Keratinocyte (primary cell): ENCODE data around the gene OR10J5. TPM values are rescaled to one million over a fixed set of nuclear protein-coding genes. Genes with fewer than 3 reads are reported as not detected.
"Not testable (repeated sequence)": the region's sequence is repeated elsewhere in the genome, so short reads cannot be mapped to it uniquely, and the experiment has no call there.

Experiments used
- DNase-seq: peaks from one replicate; pipeline ENCODE4 v3.0.0-alpha.2; 2011; ENCODE audit warnings: low read depth, missing footprints, low spot score
- FAIRE-seq: peaks from 2 replicates; lab custom pipeline; 2011; peaks lifted over from hg19 to GRCh38; lab: Jason Lieb, UNC
- H2AFZ ChIP-seq: 2 replicates; pipeline ENCODE4 v1.6.0; 2012; ENCODE audit warnings: low read length, control low read depth, inconsistent platforms; ENCODE audit not compliant: control insufficient read depth
- H3K27ac ChIP-seq: 2 replicates; pipeline ENCODE4 v1.5.1; 2011; ENCODE audit warnings: low read length; ENCODE audit not compliant: control insufficient read depth, insufficient read depth
- H3K27me3 ChIP-seq: 3 replicates; pipeline ENCODE4 v1.6.0; 2011; ENCODE audit warnings: low read length; ENCODE audit not compliant: control insufficient read depth, insufficient read depth; ENCODE audit errors: extremely low read depth
- H3K36me3 ChIP-seq, 2 experiments: 2 replicates in 1 of 2; 3 replicates in 1 of 2; pipeline ENCODE4 v1.5.1; 2011; ENCODE audit warnings: low read length in 2 of 2, mild to moderate bottlenecking in 1 of 2; ENCODE audit not compliant: control insufficient read depth in 2 of 2, insufficient read depth in 2 of 2; ENCODE audit errors: extremely low read depth in 1 of 2
- H3K4me1 ChIP-seq: 3 replicates; pipeline ENCODE4 v1.5.1; 2011; ENCODE audit warnings: low read length; ENCODE audit not compliant: control insufficient read depth, insufficient read depth; ENCODE audit errors: extremely low read depth
- H3K4me2 ChIP-seq: 3 replicates; pipeline ENCODE4 v1.6.0; 2011; ENCODE audit warnings: low read depth, low read length; ENCODE audit not compliant: control insufficient read depth, insufficient read depth; ENCODE audit errors: extremely low read depth
- H3K4me3 ChIP-seq, 3 experiments: fragments of 200-600 bp in 1 of 3; sonication (generic) in 1 of 3; 2 replicates in 2 of 3; 3 replicates in 1 of 3; pipeline ENCODE4 v1.5.1; 2011 to 2016; ENCODE audit warnings: low read length in 3 of 3, mild to moderate bottlenecking in 3 of 3, control low read depth in 2 of 3, inconsistent platforms in 1 of 3, low read depth in 1 of 3, mixed read lengths in 1 of 3, mixed run types in 1 of 3, moderate library complexity in 1 of 3; ENCODE audit not compliant: control insufficient read depth in 2 of 3, insufficient read depth in 2 of 3; ENCODE audit errors: extremely low read depth in 1 of 3
- H3K79me2 ChIP-seq: 2 replicates; pipeline ENCODE4 v1.6.0; 2012; ENCODE audit warnings: low read length; ENCODE audit not compliant: control insufficient read depth, insufficient read depth
- H3K9ac ChIP-seq: 3 replicates; pipeline ENCODE4 v1.6.0; 2011; ENCODE audit warnings: low read length; ENCODE audit not compliant: control insufficient read depth, insufficient read depth; ENCODE audit errors: extremely low read depth
- H3K9me1 ChIP-seq: 3 replicates; pipeline ENCODE4 v1.6.0; 2011; ENCODE audit warnings: low read length; ENCODE audit not compliant: control insufficient read depth, insufficient read depth; ENCODE audit errors: extremely low read depth
- H3K9me3 ChIP-seq: 2 replicates; pipeline ENCODE4 v1.5.1; 2012; ENCODE audit warnings: low read depth, low read length; ENCODE audit not compliant: control insufficient read depth
- H4K20me1 ChIP-seq: 3 replicates; pipeline ENCODE4 v1.6.0; 2011; ENCODE audit warnings: low read length; ENCODE audit not compliant: control insufficient read depth, insufficient read depth; ENCODE audit errors: extremely low read depth
- EZH2 ChIP-seq: IDR thresholded peaks from one replicate; pipeline ENCODE4 v1.6.1; 2012; ENCODE audit warnings: inconsistent platforms, mild to moderate bottlenecking, low read length, moderate library complexity
- dilution Hi-C: fragments of 300-500 bp; cut with MboI; formaldehyde crosslinking; loops from one replicate; pipeline ENCODE4 v1.7.0; 2020; ENCODE audit warnings: low sequenced_read_pairs; ENCODE audit not compliant: extremely low pct_ligation_motif_present
- polyA plus RNA-seq, 5 experiments: library from polyadenylated mRNA; depleted of rRNA in 3 of 5; stranded (reverse) in 3 of 5; stranded (forward) in 1 of 5; unstranded in 1 of 5; fragments of >200 nt; gene quantifications; 1 replicate in 1 of 5; 2 replicates in 3 of 5; 3 replicates in 1 of 5; pipeline versions ENCODE4 v1.2.1 to v1.2.3, GENCODE V29; 2011 to 2012; ENCODE audit warnings: missing spikeins in 2 of 5, low read depth in 1 of 5, low replicate concordance in 1 of 5
- TF ChIP-seq, protein P1 (sequence below), 3 experiments: IDR thresholded peaks in 1 of 3; conservative IDR thresholded peaks in 1 of 3; optimal IDR thresholded peaks in 1 of 3; 2 replicates in 2 of 3; 3 replicates in 1 of 3; pipeline versions ENCODE3 to v1.5.1; 2011; ENCODE audit warnings: low read length in 3 of 3, mild to moderate bottlenecking in 3 of 3, moderate library complexity in 2 of 3, control low read depth in 1 of 3, inconsistent platforms in 1 of 3; ENCODE audit not compliant: insufficient read depth in 2 of 3; ENCODE audit errors: extremely low read depth in 1 of 3

OR10J5 gene
- polyA plus RNA-seq, 1 donor (not counting 4 experiments of a cell fraction or from before 2014, with no cell fraction given) = not detected

GRCh38 chr1:159532922-159533321, 2.9 kb downstream of the OR10J5 start:
- Histone ChIP-seq H3K27me3 (no peaks in the 10 kb centered on the region), H4K20me1 (no peaks in the 10 kb centered on the region), H3K9ac (no peak overlapping the region), H3K9me3 (no peaks in the 10 kb centered on the region), H3K4me3 (no peak overlapping the region), H2AFZ (no peak overlapping the region), H3K4me1 (no peaks in the 10 kb centered on the region), H3K36me3 (no peaks in the 10 kb centered on the region), H3K4me2 (no peak overlapping the region), H3K79me2 (no peaks in the 10 kb centered on the region), H3K27ac (no peak overlapping the region), H3K9me1 (no peaks in the 10 kb centered on the region)
- FAIRE-seq (no peak), DNase-seq (no peak)
- no peak for TF ChIP-seq EZH2
- TF ChIP-seq, protein P1, sequence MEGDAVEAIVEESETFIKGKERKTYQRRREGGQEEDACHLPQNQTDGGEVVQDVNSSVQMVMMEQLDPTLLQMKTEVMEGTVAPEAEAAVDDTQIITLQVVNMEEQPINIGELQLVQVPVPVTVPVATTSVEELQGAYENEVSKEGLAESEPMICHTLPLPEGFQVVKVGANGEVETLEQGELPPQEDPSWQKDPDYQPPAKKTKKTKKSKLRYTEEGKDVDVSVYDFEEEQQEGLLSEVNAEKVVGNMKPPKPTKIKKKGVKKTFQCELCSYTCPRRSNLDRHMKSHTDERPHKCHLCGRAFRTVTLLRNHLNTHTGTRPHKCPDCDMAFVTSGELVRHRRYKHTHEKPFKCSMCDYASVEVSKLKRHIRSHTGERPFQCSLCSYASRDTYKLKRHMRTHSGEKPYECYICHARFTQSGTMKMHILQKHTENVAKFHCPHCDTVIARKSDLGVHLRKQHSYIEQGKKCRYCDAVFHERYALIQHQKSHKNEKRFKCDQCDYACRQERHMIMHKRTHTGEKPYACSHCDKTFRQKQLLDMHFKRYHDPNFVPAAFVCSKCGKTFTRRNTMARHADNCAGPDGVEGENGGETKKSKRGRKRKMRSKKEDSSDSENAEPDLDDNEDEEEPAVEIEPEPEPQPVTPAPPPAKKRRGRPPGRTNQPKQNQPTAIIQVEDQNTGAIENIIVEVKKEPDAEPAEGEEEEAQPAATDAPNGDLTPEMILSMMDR (optimal IDR thresholded peaks at IDR 0.05 in 1 of 3, IDR thresholded peaks at IDR 0.05 in 1 of 3, conservative IDR thresholded peaks at IDR 0.05 in 1 of 3; ENCODE audit: extremely low read depth in 1 of 3, insufficient read depth in 2 of 3, low read length in 3 of 3) = no peak
- dilution Hi-C loops = no loop called here

- FAIRE-seq, H3K9me1 ChIP-seq, dilution Hi-C loops: not testable (repeated sequence)
These were observed 11.0 kb downstream of the OR10J5 start for GRCh38 chr1:159524792-159525191.

DNA sequence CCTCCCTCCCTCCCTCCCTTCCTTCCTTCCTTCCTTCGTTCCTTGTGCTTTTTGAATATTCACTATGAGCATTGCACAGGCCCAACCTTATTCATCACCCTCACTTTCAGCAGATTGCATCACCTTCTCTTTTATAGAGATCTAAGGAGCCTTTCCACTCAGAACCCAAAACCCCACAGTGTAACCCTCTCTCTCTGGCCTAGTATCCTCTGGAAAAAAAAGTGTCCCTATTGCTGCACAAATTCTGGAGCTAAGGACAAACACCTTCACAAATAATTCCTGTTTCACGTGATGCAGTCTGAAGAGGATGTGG, 25.6 kb downstream of the OR10J5 start:
- Histone ChIP-seq H3K9me1 (no peaks in the 10 kb centered on the region), H3K27me3 (no peaks in the 10 kb centered on the region), H3K4me2 (no peak overlapping the region), H3K36me3 (no peaks in the 10 kb centered on the region), H2AFZ (no peak overlapping the region), H3K79me2 (no peaks in the 10 kb centered on the region), H3K9ac (no peak overlapping the region), H3K9me3 (no peaks in the 10 kb centered on the region), H3K27ac (no peak overlapping the region), H3K4me3 (no peak overlapping the region), H4K20me1 (no peaks in the 10 kb centered on the region), H3K4me1 (no peaks in the 10 kb centered on the region)
- no peak for FAIRE-seq
- dilution Hi-C loops = no loop called here
- DNase-seq = no peak
- no peak for TF ChIP-seq EZH2
- TF ChIP-seq, protein P1 (optimal IDR thresholded peaks at IDR 0.05 in 1 of 3, IDR thresholded peaks at IDR 0.05 in 1 of 3, conservative IDR thresholded peaks at IDR 0.05 in 1 of 3; ENCODE audit: extremely low read depth in 1 of 3, insufficient read depth in 2 of 3, low read length in 3 of 3) = no peak

More at GRCh38 chr1:159524792-159525191, 11.0 kb downstream of the OR10J5 start:
- not testable (repeated sequence) for H4K20me1 ChIP-seq, H3K36me3 ChIP-seq, H3K27me3 ChIP-seq, DNase-seq, H3K4me1 ChIP-seq, H3K9ac ChIP-seq, H3K27ac ChIP-seq, H3K4me3 ChIP-seq, H2AFZ ChIP-seq, H3K9me3 ChIP-seq, H3K4me2 ChIP-seq, H3K79me2 ChIP-seq
